ENCODE measurements around the gene CNPY1.

The CNPY1 gene

GRCh38 chr7:155557778-155558177, 11.4 kb upstream of the CNPY1 start:
- no peak for DNase-seq

GRCh38 chr7:155556763-155557162, 10.4 kb upstream of the CNPY1 start:
- no peak for DNase-seq

- no peak for DNase-seq
Observed at GRCh38 chr7:155555116-155555695, 8.8 kb upstream of the CNPY1 start.

GRCh38 chr7:155553871-155554270, 7.5 kb upstream of the CNPY1 start:
- DNase-seq, result no peak

- DNase-seq, result no peak
Observed at GRCh38 chr7:155551785-155552611, 5.6 kb upstream of the CNPY1 start.

- DNase-seq, result no peak
Observed at GRCh38 chr7:155550916-155551315, 4.6 kb upstream of the CNPY1 start.

GRCh38 chr7:155549226-155549625, 2.9 kb upstream of the CNPY1 start:
- no peak for DNase-seq

GRCh38 chr7:155547161-155547791, 917 bp upstream of the CNPY1 start:
- no peak for DNase-seq

GRCh38 chr7:155545348-155545747, 1.0 kb downstream of the CNPY1 start:
- DNase-seq, result no peak

GRCh38 chr7:155544485-155544884, 1.9 kb downstream of the CNPY1 start:
- no peak for DNase-seq

GRCh38 chr7:155543926-155544325, 2.4 kb downstream of the CNPY1 start:
- DNase-seq, result no peak

GRCh38 chr7:155543011-155543876, 3.1 kb downstream of the CNPY1 start:
- no peak for DNase-seq

GRCh38 chr7:155541986-155542675, 4.2 kb downstream of the CNPY1 start:
- DNase-seq, result no peak

GRCh38 chr7:155540553-155540952, 5.8 kb downstream of the CNPY1 start:
- DNase-seq, result no peak

- DNase-seq, result no peak
Observed at GRCh38 chr7:155538293-155538692, 8.1 kb downstream of the CNPY1 start.

- DNase-seq, result no peak
Observed at GRCh38 chr7:155536451-155536850, 9.9 kb downstream of the CNPY1 start.

- no peak for DNase-seq
Observed at GRCh38 chr7:155534691-155535090, 11.7 kb downstream of the CNPY1 start.

GRCh38 chr7:155533827-155534690, 12.3 kb downstream of the CNPY1 start:
- DNase-seq, result no peak

- no peak for DNase-seq
Observed at GRCh38 chr7:155533120-155533826, 13.1 kb downstream of the CNPY1 start.

GRCh38 chr7:155532792-155533119, 13.6 kb downstream of the CNPY1 start:
- no peak for DNase-seq

- no peak for DNase-seq
Observed at GRCh38 chr7:155531681-155532080, 14.7 kb downstream of the CNPY1 start.
